Fibroblast of lung (primary cell): ENCODE measurements around the gene PCDHGC3. TPM values are rescaled to one million over a fixed set of nuclear protein-coding genes. Genes with fewer than 3 reads are reported as not detected.

ENCODE experiments used
- DNase-seq, 2 donors: peaks; one replicate each; pipeline versions ENCODE4 v3.0.0 to v3.0.0-alpha.2; 2010; ENCODE audit warnings: low read depth in 2 of 2
- H2AFZ ChIP-seq: 2 replicates; pipeline ENCODE4 v1.5.1; 2012; ENCODE audit warnings: low read length, control low read depth, inconsistent platforms
- H3K27ac ChIP-seq: 2 replicates; pipeline ENCODE4 v1.5.1; 2011; ENCODE audit warnings: low read length, control low read depth; ENCODE audit not compliant: insufficient read depth
- H3K27me3 ChIP-seq: 2 replicates; pipeline ENCODE4 v1.5.1; 2011; ENCODE audit warnings: mild to moderate bottlenecking, low read length; ENCODE audit not compliant: control insufficient read depth, insufficient read depth
- H3K36me3 ChIP-seq: 2 replicates; pipeline ENCODE4 v1.5.1; 2011; ENCODE audit warnings: low read length; ENCODE audit not compliant: control insufficient read depth, insufficient read depth
- H3K4me1 ChIP-seq: 2 replicates; pipeline ENCODE4 v1.5.1; 2011; ENCODE audit warnings: low read length; ENCODE audit not compliant: control insufficient read depth, insufficient read depth; ENCODE audit errors: extremely low read depth
- H3K4me2 ChIP-seq: 2 replicates; pipeline ENCODE4 v1.5.1; 2011; ENCODE audit warnings: low read length, control low read depth; ENCODE audit not compliant: insufficient read depth; ENCODE audit errors: extremely low read depth
- H3K4me3 ChIP-seq, 4 experiments: fragments of 200-600 bp in 1 of 4; sonication (generic) in 1 of 4; replicated peaks in 1 of 4; 2 replicates each; pipeline ENCODE4 v1.5.1; 2011 to 2016; ENCODE audit warnings: low read length in 4 of 4, low read depth in 3 of 4, mild to moderate bottlenecking in 3 of 4, control low read depth in 2 of 4, inconsistent platforms in 1 of 4, mixed read lengths in 1 of 4; ENCODE audit not compliant: insufficient read depth in 1 of 4; ENCODE audit errors: control extremely low read depth in 1 of 4
- H3K79me2 ChIP-seq: 2 replicates; pipeline ENCODE4 v1.5.1; 2012; ENCODE audit warnings: mild to moderate bottlenecking, low read length, inconsistent platforms; ENCODE audit not compliant: control insufficient read depth, insufficient read depth
- H3K9ac ChIP-seq: 2 replicates; pipeline ENCODE4 v1.5.1; 2011; ENCODE audit warnings: mild to moderate bottlenecking, low read length, control low read depth; ENCODE audit not compliant: insufficient read depth
- H3K9me3 ChIP-seq: 2 replicates; pipeline ENCODE4 v1.5.1; 2012; ENCODE audit warnings: low read depth, low read length; ENCODE audit not compliant: control insufficient read depth, insufficient read depth
- H4K20me1 ChIP-seq: 2 replicates; pipeline ENCODE4 v1.5.1; 2011; ENCODE audit warnings: low read length; ENCODE audit not compliant: control insufficient read depth, insufficient read depth; ENCODE audit errors: extremely low read depth
- CTCF ChIP-seq, 2 donors: IDR thresholded peaks in 1 of 2; conservative IDR thresholded peaks in 1 of 2; 1 replicate in 1 of 2; 2 replicates in 1 of 2; pipeline ENCODE4 v1.5.1; 2011 to 2012; ENCODE audit warnings: low read length in 2 of 2, control low read depth in 1 of 2, inconsistent platforms in 1 of 2, low read depth in 1 of 2, mild to moderate bottlenecking in 1 of 2
- EZH2 ChIP-seq: IDR thresholded peaks from 2 replicates; pipeline ENCODE4 v1.5.1; 2012; ENCODE audit warnings: low read length, control low read depth, mild to moderate bottlenecking; ENCODE audit errors: missing control alignments
- polyA plus RNA-seq, 2 donors: library from polyadenylated mRNA; depleted of rRNA in 1 of 2; stranded (reverse) in 1 of 2; unstranded in 1 of 2; fragments of >200 nt; gene quantifications; 2 replicates each; pipeline ENCODE4 v1.2.1, GENCODE V29; 2011 to 2012; ENCODE audit warnings: missing spikeins in 1 of 2
- total RNA-seq: library from RNA; depleted of rRNA; stranded (reverse); fragments of >200 nt; gene quantifications from 2 replicates; pipeline ENCODE4 v1.2.1, GENCODE V29; 2014

PCDHGC3 gene
- total and polyA plus RNA-seq, 2 donors (not counting 1 experiment from before 2014, with no cell fraction given), result 59.0 to 109 TPM

- H2AFZ ChIP-seq, result no peak overlapping the region
- H4K20me1 ChIP-seq, result no peaks in the 10 kb centered on the region
- H3K36me3 ChIP-seq, result no peaks in the 10 kb centered on the region
- H3K27ac ChIP-seq, result peak overlapping the region; percentile 46
- no peaks in the 10 kb centered on the region for H3K9me3 ChIP-seq
- H3K79me2 ChIP-seq, result no peaks in the 10 kb centered on the region
- DNase-seq, result no peak
- no peak overlapping the region for H3K4me2 ChIP-seq
- H3K27me3 ChIP-seq, result no peaks in the 10 kb centered on the region
- H3K4me3 ChIP-seq, result no peak overlapping the region
- TF ChIP-seq CTCF (conservative IDR thresholded peaks at IDR 0.05 in 1 of 2, IDR thresholded peaks at IDR 0.05 in 1 of 2; ENCODE audit: low read depth in 1 of 2, low read length in 2 of 2) (no peak), EZH2 (no peak)
- no peak overlapping the region for H3K9ac ChIP-seq
- peaks cover 70% of the 10 kb centered on the region for H3K4me1 ChIP-seq
These were observed 42.9 kb downstream of the PCDHGC3 start for GRCh38 chr5:141518618-141519015.

GRCh38 chr5:141519605-141520565 is 44.1 kb downstream of the PCDHGC3 start:
- Histone ChIP-seq H3K9ac (no peak overlapping the region), H3K79me2 (no peaks in the 10 kb centered on the region)
- peak in 1 of 2 donors; percentile 29 for DNase-seq

More at GRCh38 chr5:141519605-141520565, 44.1 kb downstream of the PCDHGC3 start:
- Histone ChIP-seq H3K4me3 (no peak overlapping the region), H3K9me3 (no peaks in the 10 kb centered on the region), H2AFZ (no peak overlapping the region), H4K20me1 (no peaks in the 10 kb centered on the region), H3K36me3 (peaks cover 4% of the 10 kb centered on the region), H3K4me2 (no peak overlapping the region), H3K27me3 (no peaks in the 10 kb centered on the region), H3K4me1 (peaks cover 67% of the 10 kb centered on the region), H3K27ac (peak overlapping the region; percentile 78)
- TF ChIP-seq EZH2 (no peak), CTCF (conservative IDR thresholded peaks at IDR 0.05 in 1 of 2, IDR thresholded peaks at IDR 0.05 in 1 of 2; ENCODE audit: low read depth in 1 of 2, low read length in 2 of 2) (no peak)
